A549 (cell line): Measurements from ENCODE around the gene CARD11. TPM values are rescaled to one million over a fixed set of nuclear protein-coding genes. Genes with fewer than 3 reads are reported as not detected.
A peak's percentile ranks its signal among the peaks of the same experiment; 100 is the strongest.

Experiments used
- ATAC-seq, 2 experiments: fragments of 200-7000 bp in 1 of 2; fragments of >200 bp in 1 of 2; cut with Nextera tagmentation in 1 of 2; cut with Tn5 transposase in 1 of 2; 3 replicates each; pipeline versions ENCODE4 v1.8.0 to v1.9.1; 2018 to 2020; ENCODE audit warnings: mild to moderate bottlenecking in 1 of 2, moderate library complexity in 1 of 2
- CTCF ChIA-PET: fragments of 300-600 bp; sonication (Branson Sonifier 250); formaldehyde crosslinking; extraction: SDS; loops from one replicate; lab custom pipeline; 2021; ENCODE audit warnings: antibody characterized with exemption, inconsistent platforms; lab: Yijun Ruan, JAX
- POLR2A ChIA-PET: fragments of 350-600 bp; formaldehyde crosslinking; extraction: SDS; loops from one replicate; lab custom pipeline; 2021; ENCODE audit warnings: antibody characterized with exemption, inconsistent platforms; lab: Yijun Ruan, JAX
- DNase-seq, 2 experiments: peaks; one replicate each; pipeline versions ENCODE4 v3.0.0 to v3.0.0-alpha.2; 2011 to 2016; ENCODE audit warnings: low read depth in 1 of 2, low spot score in 1 of 2
- FAIRE-seq: peaks from 2 replicates; lab custom pipeline; 2011; peaks lifted over from hg19 to GRCh38; lab: Jason Lieb, UNC
- H3K27ac ChIP-seq, 2 experiments: fragments of >200 bp; sonication (Bioruptor Twin); formaldehyde crosslinking; 3 replicates each; pipeline ENCODE4 v1.5.1; 2016 to 2017
- H3K4me1 ChIP-seq: fragments of >200 bp; sonication (Bioruptor Twin); formaldehyde crosslinking; 3 replicates; pipeline ENCODE4 v1.6.1; 2016
- H3K4me2 ChIP-seq: fragments of >200 bp; sonication (Bioruptor Twin); formaldehyde crosslinking; 3 replicates; pipeline ENCODE4 v1.6.1; 2016
- H3K4me3 ChIP-seq: fragments of >200 bp; sonication (Bioruptor Twin); formaldehyde crosslinking; 3 replicates; pipeline ENCODE4 v1.5.1; 2016
- H3K9me3 ChIP-seq: fragments of >200 bp; sonication (Bioruptor Twin); formaldehyde crosslinking; 3 replicates; pipeline ENCODE4 v1.6.1; 2016
- BHLHE40 ChIP-seq: IDR thresholded peaks from 2 replicates; pipeline ENCODE4 v1.6.1; 2012; ENCODE audit warnings: low read depth, low read length, inconsistent platforms
- CBX2 ChIP-seq: fragments of 200-600 bp; sonication (generic); IDR thresholded peaks from 2 replicates; pipeline ENCODE4 v1.6.1; 2016; ENCODE audit warnings: low read depth, mild to moderate bottlenecking, borderline replicate concordance
- CEBPB ChIP-seq, 2 experiments: fragments of >200 bp in 1 of 2; sonication (Bioruptor Twin) in 1 of 2; formaldehyde crosslinking in 1 of 2; IDR thresholded peaks; 2 replicates each; pipeline ENCODE4 v1.6.1; 2012 to 2016
- CTCF ChIP-seq: fragments of >200 bp; sonication (Bioruptor Twin); formaldehyde crosslinking; IDR thresholded peaks from 3 replicates; pipeline ENCODE4 v1.5.1; 2016
- ESRRA ChIP-seq: fragments of 150-350 bp; IDR thresholded peaks from 2 replicates; pipeline ENCODE4 v1.6.1; 2014; ENCODE audit warnings: mild to moderate bottlenecking, low read length, borderline replicate concordance
- FOSL2 ChIP-seq, 2 experiments: fragments of 450-650 bp in 1 of 2; fragments of >200 bp in 1 of 2; sonication (Bioruptor Twin) in 1 of 2; formaldehyde crosslinking; IDR thresholded peaks; 2 replicates each; pipeline versions ENCODE4 v1.5.0 to v1.6.1; 2016 to 2020; ENCODE audit warnings: mild to moderate bottlenecking in 1 of 2, moderate library complexity in 1 of 2
- FOXS1 ChIP-seq: fragments of 250-450 bp; sonication (Bioruptor Pico); IDR thresholded peaks from 2 replicates; pipeline ENCODE4 v1.5.0; 2020; ENCODE audit warnings: mild to moderate bottlenecking, moderate library complexity
- GATA3 ChIP-seq: IDR thresholded peaks from 2 replicates; pipeline ENCODE4 v1.6.1; 2012; ENCODE audit warnings: borderline replicate concordance
- HDAC2 ChIP-seq: fragments of 200-600 bp; sonication (generic); IDR thresholded peaks from 2 replicates; pipeline ENCODE4 v1.6.1; 2016
- HES2 ChIP-seq: fragments of >200 bp; sonication (Bioruptor Twin); formaldehyde crosslinking; IDR thresholded peaks from 2 replicates; pipeline ENCODE4 v1.6.1; 2016
- HEYL ChIP-seq: fragments of 250-450 bp; sonication (Bioruptor Pico); IDR thresholded peaks from 2 replicates; pipeline ENCODE4 v1.8.0; 2021; ENCODE audit warnings: mild to moderate bottlenecking, moderate library complexity
- JUN ChIP-seq, 2 experiments: fragments of >200 bp; sonication (Bioruptor Twin); formaldehyde crosslinking; IDR thresholded peaks; 2 replicates in 1 of 2; 3 replicates in 1 of 2; pipeline ENCODE4 v1.6.1; 2016 to 2017
- JUNB ChIP-seq: fragments of >200 bp; sonication (Bioruptor Twin); formaldehyde crosslinking; IDR thresholded peaks from 2 replicates; pipeline ENCODE4 v1.6.1; 2016
- MAFK ChIP-seq: fragments of 450-650 bp; IDR thresholded peaks from 2 replicates; pipeline ENCODE4 v1.6.1; 2014; ENCODE audit not compliant: partially characterized antibody
- MAZ ChIP-seq: fragments of 150-350 bp; IDR thresholded peaks from 2 replicates; pipeline ENCODE4 v1.6.1; 2014; ENCODE audit warnings: antibody characterized with exemption, low read depth, low read length, borderline replicate concordance
- MYC ChIP-seq: IDR thresholded peaks from 2 replicates; pipeline ENCODE4 v1.6.1; 2012; ENCODE audit warnings: mild to moderate bottlenecking, inconsistent platforms, low read length, improper control_type of control experiment, borderline replicate concordance
- NFE2L2 ChIP-seq: fragments of 150-350 bp; conservative IDR thresholded peaks from 2 replicates; pipeline ENCODE4 v1.6.1; 2014; ENCODE audit warnings: low read length
- NR3C1 ChIP-seq: fragments of >200 bp; sonication (Bioruptor Twin); formaldehyde crosslinking; IDR thresholded peaks from 3 replicates; pipeline ENCODE4 v1.6.1; 2017
- PHF8 ChIP-seq: fragments of 200-600 bp; sonication (generic); IDR thresholded peaks from 2 replicates; pipeline ENCODE4 v1.6.1; 2016; ENCODE audit warnings: low read depth, mild to moderate bottlenecking, antibody characterized with exemption, moderate library complexity, borderline replicate concordance
- POLR2A ChIP-seq: IDR thresholded peaks from 2 replicates; pipeline ENCODE4 v1.6.1; 2012; ENCODE audit warnings: mild to moderate bottlenecking, low read length
- POLR2AphosphoS2 ChIP-seq: conservative IDR thresholded peaks from 2 replicates; pipeline ENCODE4 v1.6.1; 2012; ENCODE audit warnings: low read length, improper control_type of control experiment, inconsistent platforms
- RARB ChIP-seq: fragments of 250-450 bp; sonication (Bioruptor Pico); IDR thresholded peaks from 2 replicates; pipeline ENCODE4 v1.8.0; 2021; ENCODE audit warnings: mild to moderate bottlenecking, moderate library complexity
- REST ChIP-seq: fragments of 200-600 bp; sonication (generic); IDR thresholded peaks from 2 replicates; pipeline ENCODE4 v1.6.1; 2016; ENCODE audit warnings: antibody characterized with exemption, mild to moderate bottlenecking, moderate library complexity
- RFX5 ChIP-seq: fragments of 450-650 bp; IDR thresholded peaks from 2 replicates; pipeline ENCODE4 v1.7.1; 2014; ENCODE audit warnings: antibody characterized with exemption, mild to moderate bottlenecking, moderate library complexity
- RNF2 ChIP-seq: fragments of 200-600 bp; sonication (generic); IDR thresholded peaks from 2 replicates; pipeline ENCODE4 v1.6.1; 2016; ENCODE audit warnings: low read depth, mild to moderate bottlenecking, antibody characterized with exemption, moderate library complexity, borderline replicate concordance
- SMC3 ChIP-seq: fragments of >200 bp; sonication (Bioruptor Twin); formaldehyde crosslinking; IDR thresholded peaks from 3 replicates; pipeline ENCODE4 v1.6.1; 2018; ENCODE audit warnings: inconsistent platforms
- SREBF2 ChIP-seq: fragments of 450-650 bp; IDR thresholded peaks from 2 replicates; pipeline ENCODE4 v1.6.1; 2014; ENCODE audit warnings: mild to moderate bottlenecking, moderate library complexity
- TFCP2L1 ChIP-seq: fragments of 250-450 bp; sonication (Bioruptor Pico); IDR thresholded peaks from 2 replicates; pipeline ENCODE4 v1.5.0; 2021; ENCODE audit warnings: mild to moderate bottlenecking
- TP53 ChIP-seq: fragments of 250-450 bp; sonication (Bioruptor Pico); IDR thresholded peaks from 2 replicates; pipeline ENCODE4 v1.5.0; 2021; ENCODE audit warnings: mild to moderate bottlenecking, moderate library complexity
- ZC3H11A ChIP-seq: fragments of 450-650 bp; IDR thresholded peaks from 2 replicates; pipeline ENCODE4 v1.6.1; 2014; ENCODE audit warnings: antibody characterized with exemption, mild to moderate bottlenecking
- ZFP36 ChIP-seq: fragments of 450-650 bp; IDR thresholded peaks from 2 replicates; pipeline ENCODE4 v1.6.1; 2014; ENCODE audit warnings: borderline replicate concordance; ENCODE audit not compliant: partially characterized antibody
- WGBS: methylation state at CpG from one replicate; pipeline ENCODE4 v1.1.6; 2017; ENCODE audit errors: missing lambda C conversion rate; 5-methylcytosine and 5-hydroxymethylcytosine counted together
- polyA plus RNA-seq, 4 experiments: library from polyadenylated mRNA; depleted of rRNA in 3 of 4; stranded (reverse); fragments of >200 nt; fragmentation: RNase III in 1 of 4; extraction: RNeasy Plus Mini Kit Qiagen cat#74134 plus additional on column Dnase treatment in 1 of 4; gene quantifications; 2 replicates in 3 of 4; 3 replicates in 1 of 4; pipeline ENCODE4 v1.2.3, GENCODE V29; 2011 to 2017
- TF ChIP-seq, protein P1 (sequence below): fragments of >200 bp; sonication (Bioruptor Twin); formaldehyde crosslinking; IDR thresholded peaks from 3 replicates; pipeline ENCODE4 v1.6.1; 2016
- TF ChIP-seq, protein P2 (sequence below): IDR thresholded peaks from 2 replicates; pipeline ENCODE4 v1.6.1; 2012; ENCODE audit warnings: low read depth, borderline replicate concordance

The CARD11 gene
- polyA plus RNA-seq, 2 of the 4 experiments (the other 2 are of a cell fraction), result 0.48 to 1.1 TPM

DNA sequence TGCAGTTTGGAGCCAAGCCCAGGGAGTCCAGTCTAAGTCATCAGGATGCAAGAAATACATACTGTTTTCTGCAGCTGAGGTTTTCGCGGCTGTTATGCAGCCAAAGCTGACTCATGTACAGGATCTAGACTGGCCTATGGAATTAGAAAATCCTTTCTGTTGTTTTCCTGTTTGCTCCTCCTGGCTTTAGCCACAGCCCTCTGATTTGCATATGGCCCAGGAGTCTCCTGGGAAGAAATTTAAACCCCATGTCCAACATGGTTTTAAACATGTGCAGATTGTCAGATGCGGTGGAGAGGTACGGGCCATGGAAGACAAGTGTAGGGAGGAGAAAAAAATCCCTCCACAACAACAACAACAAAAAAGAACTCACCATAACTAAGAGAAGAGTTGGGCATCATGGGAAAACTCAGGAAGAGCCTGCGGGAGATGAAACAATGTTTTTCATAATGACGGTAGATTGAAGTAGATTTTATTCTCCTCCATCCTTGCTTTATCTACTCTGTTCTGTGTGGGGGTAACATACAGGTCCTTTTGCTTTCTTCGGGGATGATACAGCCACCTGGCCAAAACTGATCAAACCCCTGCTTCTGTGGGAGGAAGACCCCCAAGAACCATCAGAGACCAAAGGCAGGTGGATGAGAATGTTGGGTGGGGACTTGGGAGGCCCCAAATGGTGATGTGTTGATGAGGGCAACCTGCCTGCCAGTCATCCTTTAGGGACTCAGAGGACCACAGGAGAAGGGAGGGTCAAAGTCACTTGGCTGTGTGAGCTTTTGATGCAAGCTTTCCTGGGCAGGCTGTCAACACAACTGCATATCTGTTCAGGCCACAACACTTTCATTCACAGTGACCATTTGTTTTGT lies 169.7 kb downstream of the CARD11 start:
- 21% methylated on average over 7 of the region's 7 CpGs for WGBS
- POLR2A ChIA-PET, result interaction anchor here (0.6 to 1.4 kb wide), 7 partner anchors 9 to 1768 kb away, joined by 3 to 4 read pairs (median 3); no protein-coding TSS in a partner anchor
- Histone ChIP-seq H3K4me1 (peaks cover 11% of the 10 kb centered on the region), H3K9me3 (no peaks in the 10 kb centered on the region), H3K4me2 (peak overlapping the region; percentile 38; the same call in 2 of the 3 replicates), H3K4me3 (no peak overlapping the region), H3K27ac (peak overlapping the region; percentile 74 to 77)
- ATAC-seq, result peak; percentile 64 to 81
- peak; percentile 73 to 79 for DNase-seq
- FAIRE-seq, result no peak
- CTCF ChIA-PET, result interaction anchor here (2.2 to 6.3 kb wide), 2 partner anchors 8 to 13 kb away, joined by 11 to 50 read pairs; no protein-coding TSS in a partner anchor
- peak; percentile 98 for TF ChIP-seq TFCP2L1 (CRISPR knock-in tag)
- no peak for TF ChIP-seq NR3C1
- no peak for TF ChIP-seq FOSL2 (IDR thresholded peaks at IDR 0.05)
- 0 out of 2 replicates have a peak, but pooled peaks have one; percentile 18 for TF ChIP-seq FOSL2 (CRISPR knock-in tag; IDR thresholded peaks at IDR 0.05)
- no peak for TF ChIP-seq CBX2
- TF ChIP-seq JUN (IDR thresholded peaks at IDR 0.05), result peak; percentile 77 to 85
- no peak for TF ChIP-seq POLR2AphosphoS2
- no peak for TF ChIP-seq ZFP36
- no peak for TF ChIP-seq ZC3H11A
- TF ChIP-seq NFE2L2, result no peak
- TF ChIP-seq, protein P1, sequence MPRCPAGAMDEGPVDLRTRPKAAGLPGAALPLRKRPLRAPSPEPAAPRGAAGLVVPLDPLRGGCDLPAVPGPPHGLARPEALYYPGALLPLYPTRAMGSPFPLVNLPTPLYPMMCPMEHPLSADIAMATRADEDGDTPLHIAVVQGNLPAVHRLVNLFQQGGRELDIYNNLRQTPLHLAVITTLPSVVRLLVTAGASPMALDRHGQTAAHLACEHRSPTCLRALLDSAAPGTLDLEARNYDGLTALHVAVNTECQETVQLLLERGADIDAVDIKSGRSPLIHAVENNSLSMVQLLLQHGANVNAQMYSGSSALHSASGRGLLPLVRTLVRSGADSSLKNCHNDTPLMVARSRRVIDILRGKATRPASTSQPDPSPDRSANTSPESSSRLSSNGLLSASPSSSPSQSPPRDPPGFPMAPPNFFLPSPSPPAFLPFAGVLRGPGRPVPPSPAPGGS, result peak; percentile 80; the same call in 2 of the 3 replicates
- no peak for TF ChIP-seq HDAC2
- TF ChIP-seq TP53, result no peak
- no peak for TF ChIP-seq CTCF
- TF ChIP-seq, protein P2, sequence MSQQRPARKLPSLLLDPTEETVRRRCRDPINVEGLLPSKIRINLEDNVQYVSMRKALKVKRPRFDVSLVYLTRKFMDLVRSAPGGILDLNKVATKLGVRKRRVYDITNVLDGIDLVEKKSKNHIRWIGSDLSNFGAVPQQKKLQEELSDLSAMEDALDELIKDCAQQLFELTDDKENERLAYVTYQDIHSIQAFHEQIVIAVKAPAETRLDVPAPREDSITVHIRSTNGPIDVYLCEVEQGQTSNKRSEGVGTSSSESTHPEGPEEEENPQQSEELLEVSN, result no peak
- no peak for TF ChIP-seq JUNB
- peak; percentile 37; the same call in 1 of the 2 replicates for TF ChIP-seq GATA3
- no peak for TF ChIP-seq ESRRA
- TF ChIP-seq REST, result no peak
- no peak for TF ChIP-seq FOXS1 (CRISPR knock-in tag)
- no peak for TF ChIP-seq CEBPB (IDR thresholded peaks at IDR 0.05)
- TF ChIP-seq HEYL (CRISPR knock-in tag), result no peak
- no peak for TF ChIP-seq RFX5
- TF ChIP-seq SMC3, result no peak
- TF ChIP-seq RARB, result peak; percentile 94
- no peak for TF ChIP-seq PHF8
- TF ChIP-seq SREBF2, result no peak
- no peak for TF ChIP-seq MAZ
- TF ChIP-seq HES2, result no peak
- TF ChIP-seq POLR2A, result peak; percentile 90
- no peak for TF ChIP-seq RNF2
- TF ChIP-seq MAFK, result no peak
- TF ChIP-seq BHLHE40, result no peak
- no peak for TF ChIP-seq MYC
